Ramos (cell line): ENCODE results near the gene STT3B.

Experiments
- in situ Hi-C: fragments of 300-500 bp; cut with MboI; formaldehyde crosslinking; loops from one replicate; pipeline ENCODE4 v1.14.3; 2022; ENCODE audit warnings: low sequenced_read_pairs; ENCODE audit not compliant: unreplicated experiment

STT3B gene

GRCh38 chr3:31680072-31680870 lies 147.5 kb downstream of the STT3B start:
- in situ Hi-C loops, result no loop called here
